Astrocyte of the hippocampus (primary cell): Measurements from ENCODE around the gene SLC35G4.
"Not testable (repeated sequence)": the region's sequence is repeated elsewhere in the genome, so short reads cannot be mapped to it uniquely, and the experiment has no call there.

ENCODE experiments used
- DNase-seq: peaks from one replicate; pipeline ENCODE4 v3.0.0; 2011; ENCODE audit warnings: low read depth, low spot score

Gene SLC35G4

DNA sequence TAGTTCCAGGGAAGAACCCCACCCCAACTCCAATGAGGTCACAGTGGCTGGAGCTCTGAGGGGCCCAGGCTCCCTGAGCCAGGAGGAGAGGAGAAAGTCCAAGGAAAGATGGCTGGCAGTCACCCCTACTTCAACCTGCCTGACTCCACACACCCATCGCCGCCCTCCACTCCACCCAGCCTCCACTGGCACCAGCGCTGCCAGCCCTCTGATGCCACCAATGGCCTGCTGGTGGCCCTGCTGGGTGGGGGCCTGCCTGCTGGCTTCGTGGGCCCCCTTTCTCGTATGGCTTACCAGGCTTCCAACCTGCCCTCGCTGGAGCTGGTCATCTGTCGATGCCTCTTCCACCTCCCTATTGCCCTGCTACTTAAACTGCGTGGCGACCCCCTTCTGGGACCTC lies at the start of gene SLC35G4:
TSS of gene SLC35G4 (plus strand) at position 109 of the 400 bp plus-strand sequence. CDS start at position 109, 0 bp downstream.
- not testable (repeated sequence) for DNase-seq

DNA sequence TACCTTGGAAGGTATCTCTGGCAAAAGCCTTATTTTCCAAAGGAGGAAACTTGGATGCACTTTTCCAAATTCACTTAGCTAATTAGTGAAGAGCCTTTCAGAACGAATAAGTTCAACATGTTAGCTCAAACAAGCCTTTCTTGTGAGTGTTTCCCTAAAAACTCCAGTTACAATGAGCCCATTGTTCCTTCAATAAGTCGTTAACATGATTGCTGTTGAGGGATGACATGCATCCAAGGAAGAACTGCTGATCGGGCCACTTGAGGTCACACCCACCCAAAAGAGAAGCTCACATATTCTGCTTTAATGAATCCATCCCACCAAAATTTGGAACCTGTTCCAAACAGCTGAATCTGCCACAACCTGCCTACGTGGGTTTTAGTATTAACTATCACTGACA lies 48.1 kb upstream of the SLC35G4 start:
- DNase-seq: no peak

DNA sequence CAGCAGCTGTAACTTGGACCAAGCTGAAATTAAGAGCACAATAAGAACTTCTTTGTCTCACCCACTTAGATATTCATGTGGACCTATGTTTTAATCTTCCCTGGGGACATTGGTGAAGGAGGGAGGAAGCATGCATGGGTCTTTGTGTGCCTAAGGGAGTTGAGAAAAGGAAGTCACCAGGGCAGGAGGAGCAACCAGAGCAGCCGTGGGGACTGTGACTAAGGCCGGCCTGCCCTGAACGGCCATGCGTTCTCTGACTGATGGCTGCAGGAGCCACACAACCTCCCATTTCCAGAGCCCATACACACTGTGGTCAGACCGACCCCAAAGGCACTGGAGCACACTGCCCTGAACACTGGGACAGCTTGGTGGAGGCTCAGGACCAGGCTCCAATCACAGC lies 43.7 kb upstream of the SLC35G4 start:
- DNase-seq: no peak

DNA sequence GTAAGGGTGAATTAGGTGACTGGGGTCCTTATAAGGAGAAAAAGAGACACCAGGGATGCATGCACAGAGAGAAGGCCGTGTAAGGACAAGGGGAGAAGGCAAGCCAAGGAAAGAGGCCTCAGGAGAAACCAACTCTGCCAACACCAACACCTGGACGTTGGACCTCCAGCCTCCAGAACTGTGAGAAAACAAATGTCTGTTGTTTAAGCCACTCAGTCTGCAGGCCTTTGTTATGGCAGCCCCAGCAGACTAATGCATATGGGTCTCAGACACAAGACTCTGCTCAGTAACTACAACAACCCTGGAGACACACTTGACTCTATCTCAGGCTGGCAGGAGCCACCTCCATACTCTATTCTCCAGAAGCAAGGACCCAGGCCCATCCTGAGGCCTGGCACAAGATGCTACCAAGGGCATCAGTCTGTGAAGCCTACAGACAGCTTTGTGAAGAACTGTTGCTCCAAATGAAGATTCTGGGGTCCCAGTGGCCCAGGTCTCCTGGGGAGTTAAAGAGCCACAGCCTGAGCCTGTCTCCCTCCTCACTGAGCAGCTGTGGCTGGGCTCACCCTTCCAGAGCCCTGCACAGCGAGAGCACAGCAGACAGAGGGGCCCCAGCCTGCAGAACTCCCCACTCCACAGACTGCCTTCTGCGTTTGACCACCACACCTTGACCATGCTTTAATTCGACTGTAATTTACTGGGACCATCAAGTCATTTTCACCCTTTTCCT lies 43.0 kb upstream of the SLC35G4 start:
- DNase-seq: no peak

DNA sequence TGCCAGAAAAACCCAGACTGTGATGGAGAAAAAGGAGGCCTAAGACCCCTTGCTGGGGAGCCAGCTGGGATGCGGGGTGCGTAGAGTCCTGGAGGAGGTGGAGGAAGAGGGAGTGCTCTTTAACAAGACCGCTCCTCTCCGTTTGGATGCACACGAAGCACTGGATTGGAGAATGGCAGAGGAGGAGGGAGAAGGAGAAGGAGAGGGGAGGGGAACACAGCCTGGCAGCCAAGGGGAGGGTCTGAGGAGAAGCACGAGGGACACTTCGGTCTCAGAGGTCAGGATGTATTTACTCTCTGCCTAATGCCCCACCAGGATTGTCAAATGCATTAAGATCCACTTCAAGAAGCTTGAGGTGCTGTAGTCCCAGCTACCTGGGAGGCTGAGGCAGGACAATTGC lies 42.0 kb upstream of the SLC35G4 start:
- no peak for DNase-seq

DNA sequence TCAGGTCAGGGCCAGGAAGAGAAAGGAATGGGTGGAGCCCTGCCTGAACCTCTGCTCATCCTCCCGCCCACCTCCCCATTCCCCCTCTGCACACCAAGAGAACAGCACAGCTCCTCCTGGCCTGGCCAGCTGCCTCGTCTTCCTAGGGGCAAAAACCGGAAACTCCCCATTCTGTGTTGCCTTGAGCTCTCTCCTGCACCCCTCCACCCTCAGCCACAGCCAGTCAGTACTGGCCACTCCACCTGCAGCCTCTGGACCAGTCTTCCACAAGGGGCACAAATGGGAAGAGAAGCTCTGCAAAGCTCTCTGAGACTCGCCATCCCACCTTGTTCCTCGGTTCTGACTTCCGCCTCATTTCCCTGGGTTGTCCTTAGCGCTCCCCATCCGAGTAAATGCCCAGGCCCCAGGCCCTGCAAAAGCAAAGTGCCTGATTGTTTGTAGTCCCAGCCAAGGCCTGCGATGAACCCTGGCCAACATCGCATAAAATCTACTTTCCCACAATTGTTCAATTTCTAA lies 39.3 kb upstream of the SLC35G4 start:
- no peak for DNase-seq

DNA sequence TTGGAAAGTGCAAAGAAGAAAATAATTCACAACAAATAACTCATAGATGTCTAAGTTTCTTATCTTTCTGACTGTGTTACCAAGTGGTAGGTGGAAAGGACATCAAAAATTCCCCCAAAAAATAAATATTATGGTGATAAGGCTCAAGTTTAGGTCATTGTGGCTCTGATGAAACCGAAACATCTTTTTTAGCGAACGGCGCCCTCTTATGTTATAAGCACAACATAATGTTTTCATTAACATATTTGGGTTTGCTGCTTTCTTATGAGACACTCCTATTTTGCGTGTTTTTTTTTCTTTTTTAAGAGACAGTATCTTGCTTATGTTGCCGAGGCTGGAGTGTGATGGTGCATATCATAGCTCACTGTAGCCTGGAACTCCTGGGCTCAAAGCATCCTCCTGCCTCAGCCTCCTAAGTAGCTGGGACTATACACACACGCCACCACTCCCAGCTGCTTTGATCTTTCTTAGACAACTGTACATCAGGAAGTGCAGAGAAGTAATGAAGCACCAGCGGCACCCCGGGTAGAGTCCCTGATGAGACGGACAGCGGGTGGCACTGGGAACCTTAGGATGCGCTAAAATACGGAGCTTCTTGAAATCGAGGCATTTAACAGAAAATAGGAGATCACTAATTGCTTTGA lies 38.5 kb upstream of the SLC35G4 start:
- DNase-seq: peak; percentile 9

DNA sequence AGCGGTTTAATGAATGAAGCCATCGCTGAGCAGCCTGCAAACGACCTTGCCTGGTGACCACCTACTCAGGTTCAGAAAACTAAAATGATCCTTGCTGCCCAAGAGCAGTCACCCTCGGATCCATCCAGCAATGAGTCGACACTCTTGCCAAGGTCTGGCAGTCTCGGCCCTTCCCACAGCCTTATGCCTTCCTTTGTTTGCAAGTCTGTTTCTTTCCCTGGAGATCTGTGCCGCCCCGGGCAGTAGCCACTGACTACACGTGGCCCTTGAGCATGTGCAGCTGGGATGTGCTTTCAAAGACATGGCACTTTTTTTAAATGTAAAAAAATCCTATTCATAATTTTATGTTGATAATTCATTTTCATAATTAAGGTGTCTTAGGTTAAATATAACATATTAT lies 37.2 kb upstream of the SLC35G4 start:
- DNase-seq: no peak

DNA sequence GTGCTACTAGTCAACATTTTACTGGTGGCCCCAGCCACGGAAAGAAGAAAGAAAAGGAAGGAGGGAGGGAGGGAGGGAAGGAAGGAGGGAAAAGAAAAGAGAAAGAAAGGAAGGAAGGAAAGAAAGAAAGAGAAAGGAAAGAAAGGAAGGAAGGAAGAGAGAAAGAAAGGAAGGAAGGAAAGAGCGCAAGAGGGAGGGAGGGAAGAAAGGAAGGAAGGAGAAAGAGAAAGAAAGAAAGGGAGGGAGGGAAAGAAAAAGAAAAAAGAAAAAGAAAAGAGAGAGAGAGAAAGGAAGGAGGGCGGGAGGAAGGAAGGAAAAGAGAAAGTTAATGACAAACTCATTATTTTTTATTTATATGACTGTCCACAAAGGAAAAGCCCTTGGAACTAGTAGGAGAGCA lies 34.9 kb upstream of the SLC35G4 start:
- no peak for DNase-seq

DNA sequence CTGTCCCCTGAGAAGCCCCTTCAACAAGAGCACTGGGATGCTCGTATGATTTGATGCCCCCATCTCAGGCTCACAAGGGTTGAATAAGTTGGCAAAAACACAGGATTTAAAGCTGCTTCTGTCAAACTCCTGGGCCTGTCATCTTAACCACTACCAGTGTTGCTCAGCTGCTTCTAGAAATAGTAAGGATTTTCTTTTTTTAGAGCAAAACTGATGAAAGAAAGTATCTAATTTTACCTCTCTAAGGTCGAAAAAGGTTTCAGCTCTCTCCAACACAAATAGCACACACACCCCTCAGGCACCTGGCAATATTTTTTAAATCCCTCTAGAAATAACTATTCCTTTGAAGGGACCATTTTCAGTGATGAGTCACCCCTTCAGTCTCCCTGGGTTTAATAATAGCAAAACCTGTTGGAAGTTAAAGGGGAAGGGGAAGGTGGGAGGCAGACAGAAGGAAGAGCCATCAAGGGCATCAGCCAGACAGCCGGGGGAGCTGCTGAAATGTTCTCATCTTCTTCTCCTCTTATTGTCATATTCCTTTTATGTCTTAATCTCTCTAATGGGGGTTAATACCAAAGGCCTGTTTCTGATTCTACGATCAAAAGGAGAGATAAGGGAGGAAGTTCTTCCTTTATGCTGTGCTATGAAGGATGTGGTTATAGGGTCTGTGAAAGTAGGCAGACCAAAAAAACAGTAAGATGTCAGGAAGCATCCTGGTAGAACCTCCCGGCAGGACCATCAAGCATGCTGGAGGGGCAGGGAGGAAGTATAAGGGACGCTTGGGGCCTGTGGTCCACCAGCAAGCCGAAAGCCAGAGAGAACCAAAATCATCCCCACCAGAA lies 31.9 kb upstream of the SLC35G4 start:
- DNase-seq: no peak

DNA sequence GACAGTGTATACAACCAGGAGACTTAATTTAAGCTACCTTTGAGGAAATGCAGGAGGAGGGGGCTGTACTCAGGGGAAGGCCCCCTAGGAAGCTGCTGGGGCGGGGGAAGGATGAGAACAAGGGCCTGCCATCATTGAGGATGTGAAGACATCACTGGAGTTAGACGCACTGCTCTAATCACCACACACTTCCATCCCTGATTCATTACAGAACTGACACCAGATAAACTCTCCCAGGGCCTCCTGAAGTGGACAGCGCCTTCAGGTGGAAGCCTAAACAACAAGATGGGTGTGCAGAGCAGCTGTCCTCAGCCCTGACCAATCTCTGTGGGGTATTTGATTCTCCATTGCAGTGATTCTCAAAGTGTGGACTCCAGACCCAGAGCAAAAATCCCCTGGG lies 30.6 kb upstream of the SLC35G4 start:
- no peak for DNase-seq

DNA sequence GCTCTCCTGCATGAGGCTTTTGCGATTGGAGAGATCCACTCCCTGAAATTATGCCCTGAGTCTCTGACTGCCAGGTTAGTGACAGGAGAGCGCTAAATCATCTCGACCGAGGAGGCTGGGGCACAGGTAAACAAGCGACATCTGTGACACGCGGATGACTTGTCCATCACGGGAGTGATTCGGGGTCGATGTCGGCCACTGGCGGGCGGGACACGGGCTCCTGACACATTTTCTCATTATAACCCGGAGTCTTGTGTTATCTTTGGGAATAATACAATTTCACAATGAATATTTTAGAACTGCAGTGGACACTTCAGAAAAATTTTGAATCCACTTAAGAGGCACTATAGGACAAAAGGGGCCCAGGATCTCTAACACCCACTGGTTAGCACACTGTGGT lies 29.5 kb upstream of the SLC35G4 start:
- DNase-seq: no peak

DNA sequence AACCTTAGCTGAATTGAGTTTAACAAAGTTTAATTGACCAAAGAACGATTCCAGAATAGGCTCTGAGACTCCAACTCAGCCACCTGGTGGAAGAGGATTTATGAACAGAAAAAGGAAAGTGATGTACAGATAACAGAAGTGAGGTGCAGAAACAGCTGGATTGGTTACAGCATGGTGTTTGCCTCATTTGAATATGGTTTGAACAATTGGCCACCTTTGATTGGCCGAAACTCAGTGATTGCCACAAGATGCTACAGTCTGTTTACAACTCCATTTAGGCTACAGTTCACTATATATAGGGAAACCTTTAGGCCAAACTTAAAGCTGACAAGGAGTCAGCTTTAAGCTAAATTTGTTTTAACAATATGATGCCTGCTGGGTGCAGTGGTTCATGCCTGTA lies 28.1 kb upstream of the SLC35G4 start:
- DNase-seq: no peak

DNA sequence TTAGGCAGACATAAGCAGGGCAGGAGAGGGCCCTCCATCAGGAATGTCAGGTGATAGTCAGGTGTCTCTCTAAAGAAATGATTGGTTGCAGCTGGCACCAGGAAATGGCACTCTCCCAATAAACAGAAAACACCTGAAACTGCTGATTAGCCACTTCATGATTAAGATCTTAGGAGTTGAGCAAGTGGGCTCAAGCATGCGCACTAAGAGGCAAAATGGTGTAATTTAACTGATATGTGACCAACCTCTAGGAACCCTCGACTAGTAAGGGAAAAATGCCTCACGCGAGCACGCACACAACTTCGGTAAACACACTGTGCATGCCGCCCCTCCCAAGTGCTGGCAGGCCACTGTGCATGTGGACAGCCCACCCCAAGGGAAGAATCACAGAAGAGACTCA lies 23.8 kb upstream of the SLC35G4 start:
- DNase-seq: no peak

DNA sequence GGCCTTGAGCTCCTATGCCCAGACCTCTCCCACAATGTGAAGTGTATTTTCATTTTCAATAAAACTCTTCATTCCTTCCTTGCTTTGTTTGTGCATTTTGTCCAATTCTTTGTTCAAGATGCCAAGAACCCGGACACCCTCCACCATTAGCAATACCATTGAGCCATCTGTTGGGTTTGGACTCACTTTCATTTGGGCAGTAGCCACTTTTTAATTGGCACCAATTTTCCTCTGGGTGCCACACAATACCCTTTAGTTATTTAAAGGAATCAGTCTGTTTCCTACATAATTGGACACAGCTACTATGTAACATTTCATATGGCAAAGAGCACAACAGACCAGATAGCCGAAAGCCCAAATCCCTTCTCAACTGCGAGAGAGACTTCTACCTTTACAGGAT lies 22.5 kb upstream of the SLC35G4 start:
- DNase-seq: no peak

DNA sequence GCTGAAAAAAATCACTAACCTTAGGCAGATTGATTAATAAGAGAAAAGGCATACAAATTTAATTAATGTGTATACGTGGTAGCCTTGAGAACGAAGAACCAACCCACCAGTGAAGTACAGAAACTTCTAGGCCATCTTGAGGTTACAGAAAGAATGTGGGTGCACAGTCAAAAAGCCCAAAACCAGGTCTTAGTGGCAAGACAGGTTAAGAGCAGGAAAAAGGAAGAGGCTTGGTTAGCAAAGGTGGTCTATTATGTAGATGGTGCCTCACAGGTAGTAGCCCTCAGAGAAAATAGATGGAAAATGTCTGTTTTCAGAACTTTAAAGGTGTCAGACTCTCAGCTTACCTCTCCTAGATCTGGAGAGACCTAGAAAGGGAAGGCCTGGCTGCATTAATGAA lies 22.0 kb upstream of the SLC35G4 start:
- DNase-seq: no peak

DNA sequence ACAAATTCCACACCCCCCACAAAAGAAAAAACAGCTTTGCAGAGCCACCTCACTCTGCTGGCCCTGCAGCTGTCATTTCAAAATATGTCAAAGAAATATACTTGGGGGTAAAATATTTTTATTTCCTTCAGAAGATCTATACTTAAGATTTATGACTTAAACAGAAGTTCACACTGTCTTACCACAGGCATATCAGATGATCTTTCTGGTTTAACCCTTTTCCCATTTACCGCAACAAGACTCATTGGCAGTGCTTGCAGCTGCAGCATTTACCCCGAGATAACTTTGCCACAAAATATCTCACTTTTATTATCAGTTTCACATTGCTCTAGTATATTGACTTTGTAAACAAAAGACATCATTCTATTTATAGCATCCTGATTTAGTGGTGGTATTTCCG lies 21.6 kb upstream of the SLC35G4 start:
- no peak for DNase-seq

DNA sequence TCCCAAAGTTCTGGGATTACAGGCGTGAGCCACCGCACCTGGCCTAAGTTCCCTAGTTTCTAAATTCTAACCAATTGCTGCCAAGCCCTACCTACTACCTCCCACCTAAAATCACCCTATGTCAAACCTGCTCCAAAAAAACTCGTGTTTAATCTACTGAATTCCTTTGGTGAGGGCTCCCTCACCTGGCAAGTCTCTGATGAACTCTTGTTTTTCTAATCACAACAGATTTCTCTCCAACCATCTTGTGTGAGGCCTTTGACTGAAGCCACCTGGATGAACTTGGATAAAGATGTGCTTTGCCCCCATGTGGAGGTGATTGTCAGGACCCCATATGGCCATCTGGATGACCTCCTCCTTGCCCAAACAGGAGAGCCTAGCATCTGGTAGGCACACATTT lies 17.4 kb upstream of the SLC35G4 start:
- no peak for DNase-seq

DNA sequence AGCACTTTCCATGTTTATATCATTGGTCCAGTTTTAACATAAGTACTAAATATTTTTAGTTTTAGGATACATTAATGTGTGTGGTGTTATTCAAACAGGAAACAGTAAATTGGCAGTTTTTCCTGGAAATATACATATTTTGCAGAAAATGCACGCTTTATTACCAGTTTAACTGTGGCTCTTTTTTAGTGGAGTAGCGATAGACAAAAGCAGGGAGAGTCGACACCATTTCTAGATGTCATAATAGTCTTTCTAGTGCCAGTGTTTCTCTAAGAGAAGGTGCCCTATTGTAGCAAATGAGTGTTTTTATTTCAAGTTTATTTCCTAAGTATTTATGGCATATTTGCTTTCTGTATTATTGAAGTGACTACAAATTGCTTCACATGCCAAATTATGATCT lies 9.1 kb upstream of the SLC35G4 start:
- DNase-seq: no peak

DNA sequence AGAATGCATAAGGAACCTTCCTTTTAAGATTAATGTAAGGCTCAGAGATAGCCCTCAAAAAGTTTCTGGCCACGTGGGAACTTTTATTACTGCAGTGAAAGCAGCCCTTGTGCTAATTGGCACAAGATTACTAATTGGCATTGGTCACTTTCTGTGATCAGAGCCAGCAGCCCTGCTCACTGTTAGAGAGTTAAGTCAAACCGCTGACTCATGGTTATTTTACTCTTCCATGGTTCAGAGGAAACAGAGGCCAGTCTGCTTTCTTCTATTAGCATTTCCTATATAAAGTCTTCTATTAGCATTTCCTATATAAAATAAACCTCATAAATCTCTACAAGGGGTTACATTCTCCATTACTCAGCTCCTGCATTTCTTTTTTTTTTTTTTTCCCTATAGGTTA lies 1.5 kb upstream of the SLC35G4 start:
- peak; percentile 2 for DNase-seq

DNA sequence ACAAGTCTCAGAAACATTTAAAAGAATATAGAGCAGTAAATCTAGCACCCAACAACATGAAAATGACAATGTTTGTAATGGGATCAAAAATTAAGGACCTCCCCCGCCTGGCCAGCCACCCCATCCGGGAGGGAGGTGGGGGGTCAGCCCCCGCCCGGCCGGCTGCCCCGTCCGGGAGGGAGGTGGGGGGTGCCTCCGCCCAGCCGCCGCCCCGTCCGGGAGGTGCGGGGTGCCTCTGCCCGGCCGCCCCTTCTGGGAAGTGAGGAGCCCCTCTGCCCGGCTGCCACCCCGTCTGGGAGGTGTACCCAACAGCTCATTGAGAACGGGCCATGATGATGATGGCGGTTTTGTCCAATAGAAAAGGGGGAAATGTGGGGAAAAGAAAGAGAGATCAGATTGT lies 778 bp upstream of the SLC35G4 start:
- DNase-seq: not testable (repeated sequence)

DNA sequence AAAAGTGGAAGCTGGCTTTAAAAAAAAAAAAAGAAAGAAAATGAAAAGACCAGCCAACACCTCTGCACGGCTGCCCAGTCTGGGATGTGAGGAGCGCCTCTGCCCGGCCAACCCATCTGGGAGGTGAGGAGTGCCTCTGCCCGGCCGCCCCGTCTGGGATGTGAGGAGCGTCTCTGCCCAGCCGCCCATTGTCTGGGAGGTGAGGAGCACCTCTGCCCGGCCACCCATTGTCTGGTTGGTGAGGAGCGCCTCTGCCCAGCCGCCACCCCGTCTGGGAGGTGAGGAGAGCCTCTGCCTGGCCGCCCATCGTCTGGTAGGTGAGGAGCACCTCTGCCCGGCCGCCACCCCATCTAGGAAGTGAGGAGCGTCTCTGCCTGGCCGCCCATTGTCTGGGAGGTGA lies 3.7 kb downstream of the SLC35G4 start:
- not testable (repeated sequence) for DNase-seq
